Measurements from ENCODE around the gene ASB15. TPM values are rescaled to one million over a fixed set of nuclear protein-coding genes. Genes with fewer than 3 reads are reported as not detected.

Gene ASB15
- polyA plus RNA-seq, 4 donors, result 0.86 to 2.5 (median 1.6) TPM

DNA sequence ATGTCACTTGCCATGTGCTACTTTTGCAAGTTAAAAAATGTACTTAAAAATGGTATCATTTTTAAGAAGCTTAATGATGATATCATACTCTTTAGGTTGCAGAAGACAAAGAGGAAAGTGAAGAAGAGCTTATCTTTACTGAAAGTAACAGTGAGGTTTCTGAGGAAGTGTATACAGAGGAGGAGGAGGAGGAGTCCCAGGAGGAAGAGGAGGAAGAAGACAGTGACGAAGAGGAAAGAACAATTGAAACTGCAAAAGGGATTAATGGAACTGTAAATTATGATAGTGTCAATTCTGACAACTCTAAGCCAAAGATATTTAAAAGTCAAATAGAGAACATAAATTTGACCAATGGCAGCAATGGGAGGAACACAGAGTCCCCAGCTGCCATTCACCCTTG is 60.1 kb downstream of the ASB15 start:
- no peak for DNase-seq (ENCODE audit: low read depth in 4 of 4, low spot score in 2 of 4)

DNA sequence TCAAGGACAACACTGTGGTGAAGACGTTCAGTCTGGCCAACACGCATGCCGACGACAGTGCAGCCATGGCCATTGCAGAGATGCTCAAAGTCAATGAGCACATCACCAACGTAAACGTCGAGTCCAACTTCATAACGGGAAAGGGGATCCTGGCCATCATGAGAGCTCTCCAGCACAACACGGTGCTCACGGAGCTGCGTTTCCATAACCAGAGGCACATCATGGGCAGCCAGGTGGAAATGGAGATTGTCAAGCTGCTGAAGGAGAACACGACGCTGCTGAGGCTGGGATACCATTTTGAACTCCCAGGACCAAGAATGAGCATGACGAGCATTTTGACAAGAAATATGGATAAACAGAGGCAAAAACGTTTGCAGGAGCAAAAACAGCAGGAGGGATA is 60.7 kb downstream of the ASB15 start:
- DNase-seq (ENCODE audit: low read depth in 4 of 4, low spot score in 2 of 4), result no peak

DNA sequence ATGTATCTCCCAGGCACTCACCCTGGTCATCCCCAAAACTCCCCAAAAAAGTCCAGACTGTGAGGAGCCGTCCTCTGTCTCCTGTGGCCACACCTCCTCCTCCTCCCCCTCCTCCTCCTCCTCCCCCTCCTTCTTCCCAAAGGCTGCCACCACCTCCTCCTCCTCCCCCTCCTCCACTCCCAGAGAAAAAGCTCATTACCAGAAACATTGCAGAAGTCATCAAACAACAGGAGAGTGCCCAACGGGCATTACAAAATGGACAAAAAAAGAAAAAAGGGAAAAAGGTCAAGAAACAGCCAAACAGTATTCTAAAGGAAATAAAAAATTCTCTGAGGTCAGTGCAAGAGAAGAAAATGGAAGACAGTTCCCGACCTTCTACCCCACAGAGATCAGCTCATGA is 61.1 kb downstream of the ASB15 start:
- DNase-seq (ENCODE audit: low read depth in 4 of 4, low spot score in 2 of 4), result no peak

DNA sequence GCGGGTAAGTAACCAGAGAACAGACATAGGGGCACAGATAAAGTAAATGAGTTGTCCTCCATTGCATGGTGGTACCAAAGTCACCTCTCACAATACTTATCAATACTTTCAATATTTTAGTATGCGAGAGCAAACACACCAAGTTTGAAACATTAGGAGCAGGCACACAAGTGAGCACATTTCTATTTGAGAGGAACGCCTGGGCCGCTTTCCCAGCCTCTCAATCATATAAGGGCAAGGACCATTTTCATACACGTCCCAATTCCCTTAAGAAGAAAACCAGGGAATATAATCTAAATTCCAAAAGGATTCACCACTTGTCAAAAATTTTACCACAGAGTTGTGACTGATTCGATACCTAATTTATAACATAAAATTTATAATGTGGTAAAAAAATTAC is 61.6 kb downstream of the ASB15 start:
- DNase-seq (ENCODE audit: low read depth in 4 of 4, low spot score in 2 of 4), result no peak

DNA sequence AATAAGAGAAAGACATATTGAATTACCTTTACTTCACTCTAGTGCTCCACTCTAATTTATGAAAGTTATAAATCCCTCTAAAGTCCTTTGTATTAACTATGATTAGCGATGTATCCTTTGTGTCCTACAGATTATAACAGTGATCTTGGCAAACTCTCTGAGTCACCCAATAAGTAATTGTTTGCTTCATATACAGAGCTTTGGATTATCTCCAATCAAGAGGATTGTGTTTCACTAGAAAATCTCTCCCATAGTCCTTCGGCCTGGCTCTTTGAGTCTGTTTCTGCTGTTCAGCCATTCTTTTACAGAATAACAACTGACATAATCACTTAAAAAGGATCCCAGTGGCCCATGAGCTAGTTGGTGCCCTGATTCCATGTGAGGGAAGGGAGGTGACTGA is 63.5 kb downstream of the ASB15 start:
- no peak for DNase-seq (ENCODE audit: low read depth in 4 of 4, low spot score in 2 of 4)

DNA sequence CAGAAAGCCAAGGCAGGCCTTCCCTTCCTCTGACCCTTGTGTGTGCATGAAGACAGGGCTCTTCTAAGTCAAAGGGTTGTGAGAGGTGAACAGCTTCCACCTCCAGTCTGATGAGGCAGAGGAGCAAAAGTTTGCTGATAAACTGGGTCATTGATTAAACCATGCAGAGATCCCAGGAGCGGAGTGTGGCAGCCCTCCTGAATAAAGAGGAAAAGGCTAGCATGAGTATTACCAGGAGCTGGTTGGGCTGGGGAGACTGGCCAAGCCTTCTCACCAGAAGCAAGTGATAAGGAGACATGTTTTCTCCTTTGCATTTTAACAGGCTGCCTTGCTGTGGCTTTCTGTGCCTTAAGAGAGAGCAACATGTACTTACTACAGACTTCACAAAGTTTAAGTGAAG is 64.3 kb downstream of the ASB15 start:
- no peak for DNase-seq (ENCODE audit: low read depth in 4 of 4, low spot score in 2 of 4)

DNA sequence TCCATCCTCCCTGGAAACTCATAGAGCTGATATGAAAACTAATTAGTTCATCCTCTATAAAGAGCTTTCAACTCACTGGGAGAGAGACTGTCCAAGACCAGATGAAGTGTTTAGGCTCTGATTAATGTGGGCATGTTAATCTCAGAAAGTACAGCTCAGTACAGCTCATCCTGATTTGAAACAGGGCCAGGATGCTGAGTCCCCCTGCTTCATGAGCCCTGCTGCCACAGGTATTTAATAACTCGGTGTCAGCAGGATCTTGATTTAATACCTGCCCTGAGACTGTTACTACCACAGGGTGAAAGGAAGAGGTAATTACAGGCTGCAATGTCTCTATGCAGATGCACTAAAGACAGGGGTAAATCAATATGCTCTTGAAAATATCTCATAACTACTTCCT is 64.9 kb downstream of the ASB15 start:
- no peak for DNase-seq (ENCODE audit: low read depth in 4 of 4, low spot score in 2 of 4)

DNA sequence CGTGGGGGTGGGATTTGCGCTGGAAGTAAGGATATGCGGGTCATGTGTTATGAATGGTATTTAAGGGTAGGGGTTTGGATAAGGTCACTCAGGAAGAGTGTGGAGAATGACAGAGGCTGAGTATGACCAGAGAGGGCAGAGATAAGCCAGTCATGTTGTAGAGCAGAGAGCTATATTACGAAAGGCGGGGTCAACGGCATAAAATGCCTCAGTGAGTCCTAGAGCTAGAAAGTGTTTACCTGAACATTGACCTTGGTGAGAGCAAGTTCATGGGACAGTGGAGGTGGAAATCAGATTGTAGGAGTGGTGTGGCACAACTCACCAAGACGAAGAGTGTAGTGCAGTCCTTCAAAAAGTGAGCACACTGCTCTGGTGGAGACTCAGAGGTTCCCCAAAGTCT is 67.9 kb downstream of the ASB15 start:
- no peak for DNase-seq (ENCODE audit: low read depth in 4 of 4, low spot score in 2 of 4)

DNA sequence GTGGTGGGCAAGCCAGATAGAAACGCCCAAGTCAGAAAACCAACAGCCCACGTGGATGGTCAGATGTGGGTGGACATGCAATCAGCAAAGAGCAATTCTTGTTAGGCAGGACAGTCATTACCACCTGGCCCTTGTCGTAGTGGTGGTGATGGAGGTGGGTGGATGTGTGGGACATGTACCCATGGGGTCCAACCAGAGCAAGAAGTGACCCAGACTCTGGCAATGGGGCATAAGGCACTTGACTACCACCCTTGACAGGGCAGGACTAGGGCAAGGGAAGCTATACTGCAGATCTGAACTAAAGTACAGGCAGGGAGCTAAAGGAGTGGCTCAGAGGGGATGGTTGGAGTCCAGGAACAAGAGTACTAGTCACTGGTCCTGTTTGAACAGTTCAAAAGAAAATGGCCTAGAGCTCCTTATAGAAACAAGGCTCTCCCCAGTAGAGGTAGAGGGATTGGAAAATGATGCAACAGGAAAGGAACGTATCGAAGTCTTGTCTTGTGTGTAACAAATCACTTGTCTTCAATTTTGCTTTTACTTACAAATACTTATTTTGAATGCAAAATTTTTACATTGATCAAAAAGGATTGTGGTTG is 71.6 kb downstream of the ASB15 start:
- no peak for DNase-seq (ENCODE audit: low read depth in 4 of 4, low spot score in 2 of 4)

DNA sequence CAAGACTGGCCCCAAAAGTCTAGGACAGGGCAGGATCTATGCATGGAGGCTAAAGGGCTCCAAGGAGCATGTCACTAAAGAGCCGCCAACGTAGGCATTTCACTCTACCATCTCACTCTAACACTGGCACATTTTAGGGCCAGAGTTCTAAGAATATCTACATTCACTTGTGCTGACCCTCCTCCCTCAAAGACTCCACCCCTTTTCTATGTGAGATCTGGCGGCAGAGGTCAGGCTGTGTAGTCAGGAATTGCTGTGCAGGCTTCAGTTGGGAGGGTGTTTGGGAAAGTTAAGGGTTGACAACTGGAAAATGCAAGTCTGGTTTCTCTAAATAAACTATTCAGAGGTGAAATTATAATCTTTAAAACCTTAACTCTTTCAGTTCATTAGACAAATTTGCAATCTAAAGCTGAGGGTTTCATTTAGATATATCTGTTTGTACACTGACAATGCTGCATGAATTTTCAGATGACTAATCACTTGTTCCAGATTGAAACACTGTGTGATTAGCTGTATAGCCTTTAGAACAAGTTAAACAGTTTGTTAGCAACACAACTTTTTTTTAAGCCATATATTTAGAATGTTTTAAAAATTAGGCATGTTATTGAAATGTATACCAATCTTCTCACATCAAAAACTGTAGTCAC is 72.3 kb downstream of the ASB15 start:
- DNase-seq (ENCODE audit: low read depth in 4 of 4, low spot score in 2 of 4), result no peak

DNA sequence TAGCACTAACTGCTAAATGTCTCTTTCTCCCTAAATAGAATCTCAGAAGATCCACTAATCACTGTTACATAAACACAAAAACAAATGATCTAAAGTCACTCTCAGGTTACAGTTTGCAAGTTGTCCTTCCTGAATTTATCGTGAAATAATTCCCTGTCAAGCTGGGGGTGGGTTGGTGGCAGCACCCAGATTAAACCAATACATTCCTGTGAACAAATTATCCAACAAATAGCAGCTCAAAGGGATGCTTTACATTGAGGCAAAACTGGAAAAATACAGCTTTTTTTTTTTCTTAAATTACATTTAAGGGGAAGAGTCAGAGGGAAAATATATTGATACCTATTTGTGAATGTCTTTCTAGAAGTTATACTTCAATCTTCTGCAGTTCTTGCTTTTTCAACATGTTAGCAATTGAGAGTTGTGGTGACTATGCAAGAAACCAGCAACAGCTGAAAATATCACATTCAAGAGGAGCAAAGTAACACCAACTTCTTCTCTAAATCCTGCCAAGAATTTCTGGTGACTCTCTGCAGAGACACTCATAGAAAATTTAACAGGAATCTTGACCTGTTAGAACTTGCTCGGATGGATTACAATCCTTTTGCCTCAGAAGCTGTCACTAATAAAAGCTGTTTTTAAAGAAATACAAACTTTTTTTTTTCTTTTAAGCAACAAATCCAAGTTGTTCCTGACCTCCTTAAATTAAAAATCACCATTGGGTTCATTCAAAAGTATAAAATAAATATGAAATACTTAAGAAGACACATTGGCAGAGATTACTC is 73.0 kb downstream of the ASB15 start:
- no peak for DNase-seq (ENCODE audit: low read depth in 4 of 4, low spot score in 2 of 4)

DNA sequence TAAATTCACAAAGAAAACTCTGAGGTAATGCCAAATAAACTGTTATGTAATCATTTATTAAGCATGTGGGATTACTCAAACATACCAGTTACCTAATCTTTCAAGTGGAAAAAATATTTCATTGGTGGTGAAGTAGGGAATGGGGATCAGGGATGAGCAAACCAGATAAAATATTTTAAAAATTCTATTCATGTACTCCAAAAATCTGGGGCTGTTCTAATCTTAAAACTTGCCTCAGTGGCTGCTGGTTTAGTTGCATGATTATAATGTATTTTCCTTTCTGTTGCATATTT is 73.5 kb downstream of the ASB15 start:
- DNase-seq (ENCODE audit: low read depth in 4 of 4, low spot score in 2 of 4), result no peak

DNA sequence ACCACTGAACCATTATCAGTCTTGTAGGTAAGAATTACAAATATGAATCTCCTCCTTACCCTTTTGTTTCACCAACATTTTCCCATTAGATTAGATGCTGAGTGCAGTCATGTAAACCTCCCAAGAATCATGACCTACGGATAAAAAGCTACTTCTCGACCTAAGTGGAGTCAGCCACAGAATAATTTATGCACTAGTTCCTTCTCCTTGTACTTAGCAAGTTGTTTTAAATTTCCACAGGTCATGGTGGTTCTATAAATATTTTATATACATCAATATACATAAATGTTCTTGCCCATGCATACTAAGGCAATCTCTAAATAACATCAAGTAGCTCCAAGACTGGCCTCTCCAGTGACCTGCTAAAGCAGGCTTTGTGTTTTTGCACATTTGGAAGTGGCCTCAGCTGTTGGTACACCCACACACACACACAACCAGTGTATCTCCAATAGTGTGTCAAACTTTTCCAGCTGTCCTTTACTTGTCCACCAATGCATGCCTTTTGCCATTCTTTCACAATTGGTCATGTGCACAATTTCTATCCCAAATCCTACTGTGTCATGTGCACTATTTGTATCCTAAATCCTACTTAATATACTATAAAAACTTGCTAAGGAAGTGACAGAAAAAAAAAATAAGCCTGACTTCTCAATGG is 75.6 kb downstream of the ASB15 start:
- no peak for DNase-seq (ENCODE audit: low read depth in 4 of 4, low spot score in 2 of 4)

DNA sequence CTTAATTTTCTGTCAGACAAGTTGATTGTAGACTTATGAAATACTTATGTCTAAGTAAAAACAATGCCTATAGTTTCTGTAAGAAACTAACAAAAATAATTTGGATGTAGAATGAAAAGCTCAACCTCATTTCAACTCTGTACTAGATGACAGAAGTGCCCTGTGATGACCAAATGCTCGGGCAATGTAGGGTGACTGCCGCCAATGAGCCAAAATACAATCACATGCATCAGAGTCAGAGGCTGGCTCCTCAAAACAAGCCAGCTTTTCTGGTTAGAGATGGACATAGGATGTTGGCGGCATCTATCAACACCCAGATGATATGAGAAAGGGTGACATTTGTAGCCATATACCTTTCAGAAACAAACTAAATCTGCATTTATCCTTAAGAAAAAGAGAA is 78.0 kb downstream of the ASB15 start:
- no peak for DNase-seq (ENCODE audit: low read depth in 4 of 4, low spot score in 2 of 4)

DNA sequence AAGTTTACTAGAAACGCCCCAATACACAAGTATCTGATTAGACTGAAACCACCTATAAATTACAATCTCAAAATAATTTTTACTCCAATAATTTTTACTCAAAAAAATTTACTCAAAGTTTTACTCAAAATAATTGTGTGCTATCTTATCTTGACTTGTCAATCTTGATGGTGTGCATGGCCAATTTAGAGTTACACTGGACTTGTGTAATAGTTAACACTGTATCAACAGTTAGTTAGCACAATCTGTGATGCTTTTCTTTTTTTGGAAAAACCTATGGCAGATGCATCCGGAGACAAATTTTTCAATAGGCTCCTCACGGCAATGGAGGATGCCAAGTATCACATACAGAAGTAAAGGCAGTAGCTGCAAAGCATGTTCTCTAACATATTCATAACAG is 79.0 kb downstream of the ASB15 start:
- DNase-seq (ENCODE audit: low read depth in 4 of 4, low spot score in 2 of 4), result no peak

DNA sequence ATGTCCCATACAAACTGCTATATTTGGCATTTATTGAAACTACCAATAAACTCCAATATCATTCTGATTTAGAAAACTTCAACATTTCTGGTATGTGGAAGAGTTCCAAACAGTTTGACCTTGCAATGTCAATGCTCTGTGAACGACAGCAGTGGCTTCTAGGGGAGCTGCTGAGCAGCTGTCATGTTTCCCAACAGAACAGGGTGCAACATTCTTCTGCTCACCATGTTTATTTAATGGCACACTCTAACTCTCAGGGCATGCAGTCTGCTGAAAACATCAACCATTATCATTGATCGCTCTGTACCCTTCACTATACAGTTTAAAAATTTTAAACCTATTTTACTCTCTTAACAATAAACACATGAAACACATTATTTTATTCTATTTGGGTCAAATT is 79.9 kb downstream of the ASB15 start:
- no peak for DNase-seq (ENCODE audit: low read depth in 4 of 4, low spot score in 2 of 4)

DNA sequence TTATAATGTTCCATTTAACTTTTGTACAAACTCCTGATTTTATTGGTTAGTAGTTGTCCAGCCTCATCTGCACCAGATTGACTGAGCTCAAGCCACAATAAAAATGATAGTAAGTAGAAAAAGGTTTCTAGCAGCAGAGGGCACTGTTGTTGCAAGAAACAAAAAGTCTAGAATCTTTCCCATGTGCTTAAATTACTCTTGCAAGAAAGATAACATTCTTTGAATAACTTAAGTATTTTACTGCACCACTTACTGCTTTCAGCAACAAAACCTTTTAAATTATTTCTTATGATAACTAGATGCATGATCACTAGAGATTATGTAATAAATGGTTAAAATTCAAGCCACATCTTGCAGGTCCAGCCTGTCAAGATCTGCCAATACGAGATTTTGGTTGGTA is 81.1 kb downstream of the ASB15 start:
- peak in 2 of 4 donors; percentile 34 to 54 for DNase-seq (ENCODE audit: low read depth in 4 of 4, low spot score in 2 of 4)

DNA sequence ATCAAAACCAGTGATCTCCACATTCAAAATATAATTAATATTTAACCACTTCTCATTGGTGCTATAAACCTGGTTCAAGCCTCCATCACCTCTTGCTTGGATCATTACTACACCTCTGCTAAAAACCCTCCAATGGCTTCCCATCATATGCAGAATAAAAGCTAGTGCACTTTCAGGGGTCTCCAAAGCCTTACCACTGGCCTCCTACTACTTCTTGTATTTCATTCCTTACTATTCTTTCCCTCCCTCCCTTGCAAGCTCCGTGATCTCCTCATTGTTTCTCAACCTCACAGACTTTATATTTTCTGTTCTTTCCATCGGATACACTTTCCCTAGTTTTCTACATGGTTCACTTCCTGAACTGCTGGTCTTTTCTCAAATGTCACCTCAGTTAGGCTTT is 85.5 kb downstream of the ASB15 start:
- DNase-seq (ENCODE audit: low read depth in 4 of 4, low spot score in 2 of 4), result no peak

DNA sequence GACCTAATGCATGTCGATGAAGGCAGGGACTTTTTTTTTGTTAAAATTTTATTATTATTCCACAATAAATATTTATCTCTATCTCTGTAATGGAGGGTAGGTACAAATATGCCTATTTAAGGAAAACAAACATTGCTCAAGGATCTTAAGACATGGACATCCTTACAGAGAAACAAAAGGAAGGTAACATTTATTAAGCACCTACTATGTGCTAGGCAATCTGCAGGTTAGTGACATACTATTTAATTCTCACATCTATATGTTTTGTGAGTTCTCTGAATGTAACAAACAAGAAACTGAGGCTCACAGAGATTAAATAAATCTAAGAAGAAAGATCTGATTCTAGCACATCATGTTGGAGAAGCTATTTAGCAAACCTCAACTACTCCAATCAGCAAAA is 86.1 kb downstream of the ASB15 start:
- DNase-seq (ENCODE audit: low read depth in 4 of 4, low spot score in 2 of 4), result no peak
